ENCODE data around the gene KCTD15. TPM values are rescaled to one million over a fixed set of nuclear protein-coding genes. Genes with fewer than 3 reads are reported as not detected.

The KCTD15 gene
- total RNA-seq (2013; cell fraction: nucleolus; rRNA removed): not detected in 2 replicates
- total RNA-seq (2014; rRNA removed): not detected in 2 replicates
- not detected in 2 replicates for total RNA-seq (2014; rRNA removed; fragmentation: Illumina TruSeq; extraction: Trizol)
- 0.11 TPM in 1 of 2 replicates, not detected in the other for total RNA-seq (2021)
- not detected for polyA plus RNA-seq (2011; ENCODE audit: low read depth)
- not detected in 2 replicates for polyA plus RNA-seq (2011; rRNA removed)
- 0.01 and 0.13 TPM in 2 replicates for polyA plus RNA-seq (2011; cell fraction: cytosol; rRNA removed)
- 0.16 and 0.18 TPM in 2 replicates for polyA plus RNA-seq (2011; cell fraction: nucleus; rRNA removed)
- not detected in 2 replicates for polyA plus RNA-seq (2012)
- not detected in 2 replicates for polyA plus RNA-seq (2014; fragmentation: Illumina TruSeq; extraction: Trizol)
- not detected for polyA plus RNA-seq (2014; fragmentation: Nextera tagmentation; extraction: Ambion mirVana)
- polyA plus RNA-seq (2014; rRNA removed): not detected in 2 replicates
- not detected for polyA plus RNA-seq (2016; fragmentation: Nextera tagmentation; extraction: Ambion mirVana)
- 0.41 TPM in 1 of 2 replicates, not detected in the other for polyA minus RNA-seq (2011; rRNA and poly(A)+ RNA removed)
- polyA minus RNA-seq (2011; cell fraction: cytosol; rRNA and poly(A)+ RNA removed): 1.6 TPM in 1 of 2 replicates, not detected in the other
- not detected in 2 replicates for polyA minus RNA-seq (2011; cell fraction: nucleus; rRNA and poly(A)+ RNA removed)
- Bru-seq, nascent RNA: percentile 8 among the genes with signal in this experiment
- BruChase-seq, experiment 1, labeled RNA remaining after a 6-hour chase: percentile 5 among the genes with signal in this experiment
- BruChase-seq, experiment 2, labeled RNA remaining after a 2-hour chase: percentile 18 among the genes with signal in this experiment
- long read RNA-seq, experiment 1: 0 reads
- long read RNA-seq, experiment 2: 0 reads

- intact Hi-C loops (cut with micrococcal nuclease; ENCODE audit: unreplicated experiment): no loop called here
- Histone ChIP-seq H3K9me3 (replicated peaks; ENCODE audit: control insufficient read depth, insufficient read depth, low read length) (no peaks in the 10 kb centered on the region), H3K36me3 (ENCODE audit: control insufficient read depth in 2 of 2, insufficient read depth in 2 of 2, low read length in 1 of 2) (no peaks in the 10 kb centered on the region), H3K4me3 (peak within 1 kb of the TSS; percentile 36; the same call in 1 of the 2 replicates), H3K27me3 (replicated peaks in 1 of 2; ENCODE audit: control insufficient read depth in 2 of 2, insufficient read depth in 2 of 2, low read length in 1 of 2) (peaks cover 4 to 5% of the 10 kb centered on the region in 2 experiments), H3K79me2 (ENCODE audit: control insufficient read depth, insufficient read depth, low read length) (no peaks in the 10 kb centered on the region), H4K20me1 (ENCODE audit: control insufficient read depth, insufficient read depth) (no peaks in the 10 kb centered on the region), H3K4me2 (ENCODE audit: control insufficient read depth, insufficient read depth) (peak within 1 kb of the TSS; percentile 74), H2AFZ (ENCODE audit: control insufficient read depth, low read depth, low read length) (no peak within 1 kb of the TSS), H3K27ac (ENCODE audit: control insufficient read depth, insufficient read depth) (no peak within 1 kb of the TSS), H3K9ac (ENCODE audit: control insufficient read depth, insufficient read depth, low read length) (no peak within 1 kb of the TSS), H3K4me1 (ENCODE audit: control insufficient read depth, insufficient read depth, low read length) (no peaks in the 10 kb centered on the region)
- no peak for FAIRE-seq
- DNase-seq (ENCODE audit: low read depth, low spot score): no peak
- in situ Hi-C loops (cut with MboI): loop anchor here (25.0 kb wide), 1 partner anchor 916 kb away; no protein-coding TSS in a partner anchor
- POLR2A ChIA-PET: no interaction called here
- RAD21 ChIA-PET (ENCODE audit: unreplicated experiment): no interaction called here
- SMC1A ChIA-PET (ENCODE audit: uncharacterized antibody, unreplicated experiment): no interaction called here
- CTCF ChIA-PET: no interaction called here
- no TSS peak for BruUV-seq (replicated peaks)
- no peak for TF ChIP-seq RCOR1 (conservative IDR thresholded peaks at IDR 0.05; ENCODE audit: low read depth, low read length)
- no peak for TF ChIP-seq ZBED1 (IDR thresholded peaks at IDR 0.05; ENCODE audit: borderline replicate concordance)
- no peak for TF ChIP-seq RAD51 (IDR thresholded peaks at IDR 0.05)
- no peak for TF ChIP-seq NFXL1 (IDR thresholded peaks at IDR 0.05; ENCODE audit: borderline replicate concordance)
- TF ChIP-seq ZNF384 (IDR thresholded peaks at IDR 0.05; ENCODE audit: borderline replicate concordance, low read depth, low read length): no peak
- TF ChIP-seq SRF (IDR thresholded peaks at IDR 0.05; ENCODE audit: low read depth in 2 of 2, low read length in 2 of 2): no peak
- no peak for TF ChIP-seq SREBF2 (IDR thresholded peaks at IDR 0.05; ENCODE audit: low read length)
- no peak for TF ChIP-seq ZNF217 (IDR thresholded peaks at IDR 0.05)
- TF ChIP-seq NR2C2 (IDR thresholded peaks at IDR 0.05; ENCODE audit: borderline replicate concordance, control insufficient read depth, insufficient read length, low read depth): no peak
- TF ChIP-seq RBBP5 (conservative IDR thresholded peaks at IDR 0.05): no peak
- TF ChIP-seq IKZF2 (IDR thresholded peaks at IDR 0.05): no peak
- no peak for TF ChIP-seq PML (IDR thresholded peaks at IDR 0.05; ENCODE audit: low read length)
- no peak for TF ChIP-seq IRF5 (IDR thresholded peaks at IDR 0.05; ENCODE audit: borderline replicate concordance)
- TF ChIP-seq CREM (IDR thresholded peaks at IDR 0.05; ENCODE audit: low read depth): no peak
- TF ChIP-seq FOXM1 (IDR thresholded peaks at IDR 0.05; ENCODE audit: low read depth, low read length): no peak
- no peak for TF ChIP-seq MAX (IDR thresholded peaks at IDR 0.05; ENCODE audit: low read depth, low read length)
- no peak for TF ChIP-seq BCL11A (IDR thresholded peaks at IDR 0.05; ENCODE audit: low read depth, low read length)
- no peak for ATAC-seq
- 2% methylated on average over 37 of the region's 92 CpGs for WGBS (ENCODE audit: insufficient coverage, insufficient replicate concordance, low lambda C conversion rate, missing lambda C conversion rate)
These were observed at the start of gene KCTD15 for GRCh38 chr19:33796164-33796875. Gene KCTD15, plus strand, starts transcription at chr19:33796870. Its CDS starts 3,585 bp downstream, at chr19:33800455.

Measured in GM12878 (cell line).